Caco-2 (cell line): ENCODE measurements around the gene MYB. TPM values are rescaled to one million over a fixed set of nuclear protein-coding genes. Genes with fewer than 3 reads are reported as not detected.

ENCODE experiments used
- BruUV-seq: library from RNA; stranded (reverse); fragments of 400-500 nt; replicated peaks from 2 replicates; lab custom pipeline; 2021; lab: Mats Ljungman, UMichigan
- CTCF ChIA-PET: fragments of 300-600 bp; sonication (Branson Sonifier 250); formaldehyde crosslinking; loops from one replicate; lab custom pipeline; 2022; ENCODE audit warnings: antibody characterized with exemption; lab: Charles Lee
- POLR2A ChIA-PET: fragments of 300-600 bp; sonication (Branson Sonifier 250); formaldehyde crosslinking; loops from one replicate; lab custom pipeline; 2022; ENCODE audit warnings: antibody characterized with exemption; lab: Charles Lee
- DNase-seq, 2 experiments: peaks; one replicate each; pipeline versions ENCODE4 v3.0.0 to v3.0.0-alpha.2; 2020 to 2022
- H3K27me3 ChIP-seq: replicated peaks from 2 replicates; pipeline ENCODE4 v1.6.0; 2011; ENCODE audit warnings: low read length; ENCODE audit not compliant: control insufficient read depth, insufficient read depth
- H3K36me3 ChIP-seq: 2 replicates; pipeline ENCODE4 v1.5.1; 2011; ENCODE audit warnings: low read length; ENCODE audit not compliant: control insufficient read depth, insufficient read depth
- H3K4me1 ChIP-seq: fragments of 250-450 bp; sonication (Bioruptor Pico); 2 replicates; pipeline ENCODE4 v1.5.1; 2020; ENCODE audit warnings: mild to moderate bottlenecking
- H3K4me3 ChIP-seq: 2 replicates; pipeline ENCODE4 v1.5.1; 2011; ENCODE audit warnings: low read depth, mild to moderate bottlenecking, control low read depth, low read length
- H3K9me3 ChIP-seq: fragments of 250-450 bp; sonication (Bioruptor Pico); 2 replicates; pipeline ENCODE4 v1.5.1; 2020; ENCODE audit warnings: mild to moderate bottlenecking, moderate library complexity
- H3K27ac Mint-ChIP-seq: one replicate; pipeline ENCODE4 v1.8.0; 2022; ENCODE audit warnings: mixed read lengths; ENCODE audit not compliant: unreplicated experiment
- H3K27me3 Mint-ChIP-seq: one replicate; pipeline ENCODE4 v1.8.0; 2022; ENCODE audit warnings: mixed read lengths; ENCODE audit not compliant: insufficient read depth, unreplicated experiment
- H3K36me3 Mint-ChIP-seq: one replicate; pipeline ENCODE4 v1.8.0; 2022; ENCODE audit warnings: mild to moderate bottlenecking, mixed read lengths; ENCODE audit not compliant: insufficient read depth, unreplicated experiment
- H3K4me1 Mint-ChIP-seq: one replicate; pipeline ENCODE4 v1.8.0; 2022; ENCODE audit warnings: low read depth, mixed read lengths; ENCODE audit not compliant: unreplicated experiment
- H3K4me3 Mint-ChIP-seq: one replicate; pipeline ENCODE4 v1.8.0; 2022; ENCODE audit warnings: mild to moderate bottlenecking, moderate library complexity, mixed read lengths; ENCODE audit not compliant: unreplicated experiment
- H3K9me3 Mint-ChIP-seq: one replicate; pipeline ENCODE4 v1.8.0; 2022; ENCODE audit warnings: mixed read lengths; ENCODE audit not compliant: unreplicated experiment
- CTCF ChIP-seq, 2 experiments: fragments of 200-600 bp in 1 of 2; IDR thresholded peaks; 1 replicate in 1 of 2; 2 replicates in 1 of 2; pipeline versions ENCODE4 v1.5.1 to v1.8.0; 2011 to 2022; ENCODE audit warnings: antibody characterized with exemption in 1 of 2, control low read depth in 1 of 2, inconsistent platforms in 1 of 2, low read depth in 1 of 2, low read length in 1 of 2, mild to moderate bottlenecking in 1 of 2, moderate library complexity in 1 of 2; ENCODE audit not compliant: insufficient read depth in 1 of 2, severe bottlenecking in 1 of 2, unreplicated experiment in 1 of 2
- intact Hi-C: fragments of 100-400 bp; cut with micrococcal nuclease; formaldehyde crosslinking; loops from one replicate; pipeline ENCODE4 v1.10.0; 2022; ENCODE audit not compliant: unreplicated experiment
- total RNA-seq: library from RNA; stranded (reverse); gene quantifications from 2 replicates; pipeline ENCODE4 v1.2.3, GENCODE V29; 2022

Gene MYB
- total RNA-seq, 1 experiment from 2014 or later = 2.7 TPM

GRCh38 chr6:135183002-135183531 lies 2.0 kb downstream of the MYB start:
- ChIA-PET CTCF (interaction anchor here (0.6 to 0.7 kb wide), 7 partner anchors 10 to 235 kb away, joined by 3 to 6 read pairs (median 3); no protein-coding TSS in a partner anchor), POLR2A (interaction anchor here (1.5 kb wide), 1 partner anchor 128 kb away, joined by 10 read pairs; the partner anchor contains the start of gene HBS1L)
- peak overlapping the region; percentile 88 for H3K4me3 Mint-ChIP-seq
- Histone ChIP-seq H3K9me3 (no peaks in the 10 kb centered on the region), H3K36me3 (no peaks in the 10 kb centered on the region), H3K4me3 (peak overlapping the region; percentile 57), H3K27me3 (no peaks in the 10 kb centered on the region), H3K4me1 (peaks cover 9% of the 10 kb centered on the region)
- peaks cover 8% of the 10 kb centered on the region for H3K27me3 Mint-ChIP-seq
- peaks cover 12% of the 10 kb centered on the region for H3K4me1 Mint-ChIP-seq
- no TSS peak for BruUV-seq
- no peaks in the 10 kb centered on the region for H3K9me3 Mint-ChIP-seq
- H3K27ac Mint-ChIP-seq = no peak overlapping the region
- no peaks in the 10 kb centered on the region for H3K36me3 Mint-ChIP-seq
- peak; percentile 42 to 44 for DNase-seq
- intact Hi-C loops = loop anchor here (1.0 to 10.0 kb wide), 5 partner anchors 38 to 240 kb away; partner anchors contain the start of gene HBS1L
- TF ChIP-seq CTCF (IDR thresholded peaks at IDR 0.05; ENCODE audit: insufficient read depth in 1 of 2, low read depth in 1 of 2, low read length in 1 of 2, severe bottlenecking in 1 of 2, unreplicated experiment in 1 of 2) = no peak

- CTCF ChIA-PET = interaction anchor here (0.6 to 1.3 kb wide), 3 partner anchors 40 to 215 kb away, joined by 3 read pairs; no protein-coding TSS in a partner anchor
- peaks cover 12% of the 10 kb centered on the region for H3K4me1 Mint-ChIP-seq
- Histone ChIP-seq H3K27me3 (no peaks in the 10 kb centered on the region), H3K4me3 (peak overlapping the region; percentile 57), H3K4me1 (peaks cover 9% of the 10 kb centered on the region), H3K36me3 (no peaks in the 10 kb centered on the region), H3K9me3 (no peaks in the 10 kb centered on the region)
- H3K4me3 Mint-ChIP-seq = peak overlapping the region; percentile 88
- TF ChIP-seq CTCF (IDR thresholded peaks at IDR 0.05; ENCODE audit: insufficient read depth in 1 of 2, low read depth in 1 of 2, low read length in 1 of 2, severe bottlenecking in 1 of 2, unreplicated experiment in 1 of 2) = peak; percentile 57 to 69
- no peaks in the 10 kb centered on the region for H3K36me3 Mint-ChIP-seq
- no TSS peak for BruUV-seq
- H3K27ac Mint-ChIP-seq = no peak overlapping the region
- peak; percentile 67 to 72 for DNase-seq
- intact Hi-C loops = loop anchor here (1.0 to 10.0 kb wide), 5 partner anchors 38 to 239 kb away; partner anchors contain the start of gene HBS1L
- no peaks in the 10 kb centered on the region for H3K9me3 Mint-ChIP-seq
- POLR2A ChIA-PET = interaction anchor here (0.6 to 1.5 kb wide), 2 partner anchors 129 to 1032 kb away, joined by 3 to 10 read pairs; partner anchors contain the start of gene HBS1L
- H3K27me3 Mint-ChIP-seq = peaks cover 8% of the 10 kb centered on the region
These were observed 2.7 kb downstream of the MYB start for GRCh38 chr6:135183532-135184440.

- peaks cover 12% of the 10 kb centered on the region for H3K4me1 Mint-ChIP-seq
- H3K36me3 ChIP-seq = no peaks in the 10 kb centered on the region
- H3K27me3 ChIP-seq = no peaks in the 10 kb centered on the region
- H3K27me3 Mint-ChIP-seq = peaks cover 8% of the 10 kb centered on the region
- DNase-seq = no peak
- H3K4me3 ChIP-seq = no peak overlapping the region
- TF ChIP-seq CTCF (IDR thresholded peaks at IDR 0.05; ENCODE audit: insufficient read depth in 1 of 2, low read depth in 1 of 2, low read length in 1 of 2, severe bottlenecking in 1 of 2, unreplicated experiment in 1 of 2) = no peak
- no peaks in the 10 kb centered on the region for H3K36me3 Mint-ChIP-seq
- H3K4me3 Mint-ChIP-seq = no peak overlapping the region
- H3K9me3 Mint-ChIP-seq = no peaks in the 10 kb centered on the region
- H3K27ac Mint-ChIP-seq = no peak overlapping the region
- intact Hi-C loops = loop anchor here (10.0 kb wide), 1 partner anchor 131 kb away; the partner anchor contains the start of gene HBS1L
- BruUV-seq = no TSS peak
- POLR2A ChIA-PET = no interaction called here
- H3K4me1 ChIP-seq = peaks cover 9% of the 10 kb centered on the region
- H3K9me3 ChIP-seq = no peaks in the 10 kb centered on the region
- CTCF ChIA-PET = no interaction called here
These were observed 4.4 kb downstream of the MYB start for GRCh38 chr6:135185483-135185882.
